AG04450 (cell line): ENCODE results near the gene FOXN1. TPM values are rescaled to one million over a fixed set of nuclear protein-coding genes. Genes with fewer than 3 reads are reported as not detected.

Experiments
- CTCF ChIA-PET: fragments of 300-600, 350-600 bp; formaldehyde crosslinking; extraction: SDS; loops from one replicate; lab custom pipeline; 2022; ENCODE audit warnings: antibody characterized with exemption, inconsistent platforms; lab: Charles Lee
- POLR2A ChIA-PET: fragments of 350-600 bp; formaldehyde crosslinking; extraction: SDS; loops from one replicate; lab custom pipeline; 2021; ENCODE audit warnings: antibody characterized with exemption, inconsistent platforms; lab: Yijun Ruan, JAX
- DNase-seq: peaks from one replicate; pipeline ENCODE4 v3.0.0-alpha.2; 2011; ENCODE audit warnings: low read depth, low spot score
- H3K27ac ChIP-seq: one replicate; pipeline ENCODE4 v1.5.1; 2012; ENCODE audit warnings: low read depth, low read length, control low read depth
- H3K27me3 ChIP-seq: one replicate; pipeline ENCODE4 v1.6.0; 2012; ENCODE audit warnings: low read length; ENCODE audit not compliant: control insufficient read depth, insufficient read depth
- H3K4me3 ChIP-seq: 2 replicates; pipeline ENCODE4 v1.5.1; 2011; ENCODE audit warnings: mild to moderate bottlenecking, low read depth, low read length, control low read depth
- H3K9me3 ChIP-seq: 2 replicates; pipeline ENCODE4 v1.5.1; 2012; ENCODE audit warnings: low read length; ENCODE audit not compliant: control insufficient read depth, insufficient read depth
- CTCF ChIP-seq: IDR thresholded peaks from 2 replicates; pipeline ENCODE4 v1.5.1; 2011; ENCODE audit warnings: low read depth, low read length, control low read depth, inconsistent platforms
- polyA plus RNA-seq: library from polyadenylated mRNA; depleted of rRNA; stranded (reverse); fragments of >200 nt; gene quantifications from 2 replicates; pipeline ENCODE4 v1.2.3, GENCODE V29; 2011

FOXN1 gene
- polyA plus RNA-seq, 1 experiment, result not detected

- ChIA-PET CTCF (no interaction called here), POLR2A (no interaction called here)
- Histone ChIP-seq H3K9me3 (no peaks in the 10 kb centered on the region; the same call in 1 of the 2 replicates), H3K27me3 (peaks cover 65% of the 10 kb centered on the region), H3K4me3 (no peak overlapping the region), H3K27ac (no peak overlapping the region)
- DNase-seq, result no peak
- no peak for TF ChIP-seq CTCF
These were observed 4.5 kb upstream of the FOXN1 start for GRCh38 chr17:28501421-28502284.

- no peak for TF ChIP-seq CTCF
- no peak overlapping the region for H3K4me3 ChIP-seq
- peaks cover 75% of the 10 kb centered on the region for H3K27me3 ChIP-seq
- H3K27ac ChIP-seq, result no peak overlapping the region
- POLR2A ChIA-PET, result interaction anchor here (1.0 kb wide), 1 partner anchor 29 kb away, joined by 3 read pairs; no protein-coding TSS in a partner anchor
- DNase-seq, result no peak
- no peaks in the 10 kb centered on the region; the same call in 1 of the 2 replicates for H3K9me3 ChIP-seq
- CTCF ChIA-PET, result interaction anchor here (0.7 to 2.5 kb wide), 5 partner anchors 9 to 95 kb away, joined by 3 to 19 read pairs (median 7); no protein-coding TSS in a partner anchor
These were observed 2.7 kb upstream of the FOXN1 start for GRCh38 chr17:28503420-28503819.

- H3K4me3 ChIP-seq, result no peak overlapping the region
- no peak overlapping the region for H3K27ac ChIP-seq
- peaks cover 79% of the 10 kb centered on the region for H3K27me3 ChIP-seq
- ChIA-PET CTCF (no interaction called here), POLR2A (no interaction called here)
- H3K9me3 ChIP-seq, result no peaks in the 10 kb centered on the region
- DNase-seq, result no peak
- TF ChIP-seq CTCF, result no peak
These were observed 777 bp downstream of the FOXN1 start for GRCh38 chr17:28506763-28507487.

GRCh38 chr17:28507567-28508203 lies 1.5 kb downstream of the FOXN1 start:
- TF ChIP-seq CTCF, result no peak
- Histone ChIP-seq H3K27me3 (peaks cover 80% of the 10 kb centered on the region), H3K9me3 (no peaks in the 10 kb centered on the region), H3K27ac (no peak overlapping the region), H3K4me3 (no peak overlapping the region)
- POLR2A ChIA-PET, result no interaction called here
- DNase-seq, result no peak
- CTCF ChIA-PET, result interaction anchor here (0.7 kb wide), 1 partner anchor 33 kb away, joined by 3 read pairs; no protein-coding TSS in a partner anchor
